NCI-H187 treated with DMSO at 0.1 percent for 48 hours (cell line): ENCODE measurements around the gene MCOLN1.

ENCODE experiments used
- DNase-seq: peaks from one replicate; lab custom pipeline; 2025; lab: John Stamatoyannopoulos, UW

MCOLN1 gene

DNA sequence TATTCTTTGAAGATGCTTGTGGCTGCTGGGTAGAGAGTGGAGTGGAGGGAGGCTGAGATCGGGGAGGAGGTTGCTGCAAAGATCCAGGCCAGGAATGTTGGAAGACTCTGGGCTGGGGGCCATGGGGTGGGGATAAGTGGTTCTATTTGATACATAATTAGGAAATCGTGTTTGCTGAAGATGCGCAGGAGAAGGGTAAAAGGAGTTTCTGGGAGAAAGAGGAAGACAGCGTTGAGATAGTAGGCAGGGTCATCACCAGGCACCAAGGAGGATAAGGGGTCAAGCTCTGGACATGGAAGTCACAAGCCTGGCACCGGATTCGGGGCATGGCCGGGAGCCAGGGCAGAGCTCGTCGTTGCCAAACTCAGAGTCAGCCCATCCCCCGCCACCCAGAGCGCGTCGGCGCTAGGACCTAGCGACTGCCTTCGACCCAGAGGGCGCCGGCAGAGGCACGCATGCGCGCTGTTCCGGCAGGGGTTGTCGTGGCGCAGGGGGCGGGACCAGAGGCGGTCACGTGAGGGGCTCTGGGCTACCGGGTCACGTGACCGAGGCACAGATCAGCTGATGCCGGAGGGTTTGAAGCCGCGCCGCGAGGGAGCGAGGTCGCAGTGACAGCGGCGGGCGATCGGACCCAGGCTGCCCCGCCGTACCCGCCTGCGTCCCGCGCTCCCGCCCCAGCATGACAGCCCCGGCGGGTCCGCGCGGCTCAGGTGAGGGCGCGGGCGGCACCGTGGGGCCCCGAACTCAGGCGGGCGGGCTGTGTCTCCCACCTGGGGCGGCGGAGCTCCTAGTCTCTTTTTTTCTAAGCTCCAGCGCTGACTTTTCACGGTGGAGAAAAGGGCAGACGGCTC, at the start of gene MCOLN1:
MCOLN1 (plus strand) TSS at position 553 of the 851 bp plus-strand sequence; CDS start at position 680, 127 bp downstream.
- peak; percentile 60 for DNase-seq

GRCh38 chr19:7475665-7476064, 46.8 kb upstream of the MCOLN1 start:
- no peak for DNase-seq

GRCh38 chr19:7476241-7476640, 46.2 kb upstream of the MCOLN1 start:
- no peak for DNase-seq

GRCh38 chr19:7476777-7477494, 45.5 kb upstream of the MCOLN1 start:
- no peak for DNase-seq

- DNase-seq: no peak
These were observed 44.7 kb upstream of the MCOLN1 start for GRCh38 chr19:7477758-7478157.

DNA sequence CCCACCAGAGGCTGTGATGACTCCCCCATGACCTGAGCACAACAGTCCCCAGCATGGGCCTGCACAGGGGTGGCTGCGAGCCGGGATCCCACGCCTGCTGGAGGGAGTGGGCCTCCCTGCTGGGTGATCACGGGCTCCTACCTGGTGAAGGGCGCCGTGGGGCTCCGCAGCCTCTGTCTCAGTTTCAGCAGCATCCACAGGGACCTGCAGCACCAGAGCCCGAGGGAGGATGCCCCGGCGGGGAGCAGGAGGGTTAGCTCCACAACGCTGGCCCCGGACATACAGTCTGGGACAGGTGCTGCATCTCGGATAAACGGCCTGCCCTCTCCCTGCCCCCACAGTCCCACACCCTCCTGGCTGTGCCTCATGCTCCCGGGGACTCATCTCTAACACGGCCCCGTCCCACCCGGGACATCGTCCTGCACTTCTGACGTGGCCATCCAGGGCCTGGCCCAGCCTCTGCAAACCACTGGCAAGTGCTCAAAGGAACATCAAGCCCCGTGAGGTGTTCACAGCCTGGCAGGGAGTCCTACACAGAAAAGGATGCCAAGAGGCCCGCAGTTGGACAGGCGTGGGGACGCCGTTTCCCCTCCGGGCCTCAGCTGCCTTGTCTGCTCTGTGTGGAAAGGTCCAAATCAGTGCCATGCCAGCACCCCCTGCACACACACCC, 44.1 kb upstream of the MCOLN1 start:
- DNase-seq: no peak

GRCh38 chr19:7478843-7479227, 43.6 kb upstream of the MCOLN1 start:
- no peak for DNase-seq

DNA sequence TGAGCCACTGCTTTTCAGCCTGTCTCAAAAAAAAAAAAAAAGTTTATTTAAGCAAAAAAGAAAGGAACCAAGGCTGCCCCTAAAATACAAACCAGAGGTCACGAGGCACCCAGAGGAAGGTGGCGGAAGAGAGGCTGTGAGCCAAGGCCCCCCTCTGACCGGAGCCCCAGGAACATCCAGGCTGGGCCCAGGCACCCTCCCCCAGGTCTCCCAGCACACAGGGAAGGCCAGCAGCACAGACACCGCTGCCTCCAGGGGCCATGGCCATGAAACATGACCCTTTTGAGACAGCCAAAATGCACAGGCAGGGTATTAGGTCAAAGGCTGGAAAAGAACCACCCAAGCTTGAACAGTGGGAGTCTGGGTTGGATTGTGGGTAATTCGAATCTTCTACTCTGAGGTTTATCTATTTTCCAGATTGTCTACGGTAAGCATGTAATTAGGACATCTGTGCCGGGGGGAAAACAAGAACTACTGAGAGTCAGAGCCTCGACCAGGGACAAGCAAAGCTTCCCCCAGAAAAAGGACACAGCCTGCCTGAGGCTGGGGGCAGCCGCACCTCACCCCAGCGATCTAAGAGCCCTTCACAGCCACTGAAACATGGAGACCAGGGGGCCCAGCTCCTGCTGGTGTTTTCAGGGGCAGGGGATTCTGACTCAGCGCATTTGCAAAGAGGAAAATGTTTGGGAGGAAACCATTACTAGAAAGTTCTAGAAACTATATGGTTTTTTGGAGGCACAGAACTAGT, 42.0 kb upstream of the MCOLN1 start:
- DNase-seq: no peak

DNA sequence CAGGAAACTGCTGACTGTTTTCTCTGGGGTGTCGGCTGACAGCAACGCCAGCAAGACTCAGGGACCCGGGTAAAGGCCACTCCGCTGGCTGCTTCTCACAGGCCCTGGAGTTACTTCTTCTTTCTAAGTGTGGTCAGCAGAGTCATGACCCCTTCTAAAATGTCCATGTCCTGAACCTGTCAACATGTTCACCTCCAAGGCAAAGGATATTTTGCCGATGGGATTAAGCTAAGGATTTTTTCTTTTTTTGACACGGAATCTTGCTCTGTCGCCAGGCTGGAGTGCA, 41.5 kb upstream of the MCOLN1 start:
- DNase-seq: no peak

- no peak for DNase-seq
These were observed 39.6 kb upstream of the MCOLN1 start for GRCh38 chr19:7482584-7483439.

GRCh38 chr19:7483720-7484201, 38.7 kb upstream of the MCOLN1 start:
- DNase-seq: no peak

DNA sequence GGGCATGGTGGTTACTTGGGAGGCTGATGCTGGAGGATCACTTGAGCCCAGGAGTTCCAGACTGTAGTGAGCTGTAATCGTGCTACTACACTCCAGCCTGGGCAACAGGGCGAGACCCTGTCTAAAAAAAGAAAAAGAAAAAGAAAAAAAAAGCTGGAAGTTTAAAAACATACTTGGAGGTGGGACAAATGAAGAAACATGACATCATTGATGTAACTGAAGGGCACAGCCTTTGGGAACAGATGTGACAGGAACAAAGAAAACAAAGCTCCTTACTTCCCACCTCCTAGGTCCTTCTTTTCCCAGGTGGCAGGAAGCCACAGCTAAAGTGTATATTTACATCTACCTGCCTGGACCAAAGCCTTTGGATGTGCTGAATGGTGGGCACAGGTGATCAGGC, 35.5 kb upstream of the MCOLN1 start:
- DNase-seq: no peak

DNA sequence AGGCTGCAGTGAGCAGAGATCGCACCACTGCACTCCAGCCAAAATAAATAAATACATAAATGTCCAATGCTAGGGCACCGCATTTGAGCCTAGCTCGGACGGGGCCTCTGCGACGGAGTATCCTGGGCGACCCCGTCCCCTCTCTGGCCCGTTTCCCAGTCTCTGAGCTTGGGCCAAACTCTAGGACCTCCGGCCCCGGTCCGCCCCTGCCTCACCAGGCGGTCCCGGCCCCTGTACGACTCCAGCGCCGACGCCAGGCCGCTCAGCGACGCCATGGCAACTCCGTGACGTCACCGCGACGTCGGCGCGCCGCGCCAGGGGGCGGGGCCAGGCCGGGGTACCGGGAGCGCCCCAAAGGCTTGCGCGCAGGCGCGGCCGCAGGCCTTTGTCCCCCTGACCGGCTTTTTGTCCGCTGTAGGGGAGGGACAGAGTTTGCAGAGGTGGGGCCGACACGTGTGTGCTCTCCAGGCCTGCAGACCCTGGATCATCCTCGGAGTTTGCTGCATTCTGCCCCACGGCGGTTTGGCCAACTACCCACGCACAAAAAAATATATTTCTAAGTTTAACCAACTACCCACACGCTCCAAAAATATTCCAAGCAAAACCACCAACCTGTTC, 33.6 kb upstream of the MCOLN1 start, which contains the start of gene PEX11G:
PEX11G (minus strand) TSS at position 300 of the 618 bp plus-strand sequence; CDS start at position 275, 25 bp downstream.
- DNase-seq: no peak

GRCh38 chr19:7489609-7490044, 32.8 kb upstream of the MCOLN1 start:
- DNase-seq: no peak

- no peak for DNase-seq
These were observed 30.3 kb upstream of the MCOLN1 start for GRCh38 chr19:7492142-7492541.

DNA sequence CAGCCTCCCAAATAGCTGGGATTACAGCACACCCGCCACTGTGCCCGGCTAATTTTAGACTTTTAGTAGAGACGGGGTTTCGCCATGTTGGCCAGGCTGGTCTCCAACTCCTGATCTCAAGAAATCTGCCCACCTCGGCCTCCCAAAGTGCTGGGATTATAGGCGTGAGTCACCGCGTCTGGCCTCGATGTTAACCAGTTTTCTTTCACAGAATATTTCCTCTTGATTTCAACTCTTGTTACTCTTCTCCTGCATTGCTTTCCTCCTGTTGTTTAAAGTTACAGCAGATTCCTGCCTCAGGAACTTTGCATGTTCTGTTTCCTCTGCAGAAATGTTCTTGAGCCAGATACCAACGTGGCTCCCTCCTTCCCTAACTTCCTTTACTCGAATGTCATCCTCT, 29.9 kb upstream of the MCOLN1 start:
- DNase-seq: no peak

DNA sequence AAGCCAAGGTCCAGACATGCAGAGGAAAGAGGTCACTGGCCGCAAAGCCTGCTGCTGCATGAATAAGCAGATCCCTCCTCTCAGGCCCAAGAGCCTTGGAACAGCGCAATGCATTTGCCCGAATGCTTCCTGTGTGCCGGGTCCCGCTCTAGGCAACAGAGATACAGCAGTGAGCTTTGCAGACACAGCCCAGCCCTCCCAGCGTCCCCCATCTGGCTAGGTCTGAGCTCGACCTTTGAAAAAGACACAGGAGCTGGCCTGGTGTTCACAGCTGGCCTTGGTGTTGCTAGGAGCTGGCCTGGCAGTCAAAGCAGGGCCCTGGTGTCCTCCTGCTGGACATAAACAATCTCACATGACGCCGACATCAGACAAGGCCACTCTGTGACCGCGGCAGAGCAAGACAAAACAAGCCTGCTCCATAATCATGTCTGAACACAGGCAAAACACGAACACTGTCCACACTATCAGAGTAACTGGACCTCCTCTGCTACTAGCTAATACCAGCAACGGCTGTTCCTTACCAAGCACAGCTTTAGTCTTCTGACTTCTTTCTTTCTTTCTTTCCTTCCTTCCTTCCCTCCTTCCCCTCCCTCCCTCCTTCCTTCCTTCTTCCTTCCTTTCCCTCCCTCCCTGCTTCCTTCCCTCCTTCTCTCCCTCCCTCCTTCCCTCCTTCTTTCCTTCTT, 27.9 kb upstream of the MCOLN1 start:
- DNase-seq: no peak

- DNase-seq: no peak
These were observed 25.1 kb upstream of the MCOLN1 start for GRCh38 chr19:7497292-7497691.

DNA sequence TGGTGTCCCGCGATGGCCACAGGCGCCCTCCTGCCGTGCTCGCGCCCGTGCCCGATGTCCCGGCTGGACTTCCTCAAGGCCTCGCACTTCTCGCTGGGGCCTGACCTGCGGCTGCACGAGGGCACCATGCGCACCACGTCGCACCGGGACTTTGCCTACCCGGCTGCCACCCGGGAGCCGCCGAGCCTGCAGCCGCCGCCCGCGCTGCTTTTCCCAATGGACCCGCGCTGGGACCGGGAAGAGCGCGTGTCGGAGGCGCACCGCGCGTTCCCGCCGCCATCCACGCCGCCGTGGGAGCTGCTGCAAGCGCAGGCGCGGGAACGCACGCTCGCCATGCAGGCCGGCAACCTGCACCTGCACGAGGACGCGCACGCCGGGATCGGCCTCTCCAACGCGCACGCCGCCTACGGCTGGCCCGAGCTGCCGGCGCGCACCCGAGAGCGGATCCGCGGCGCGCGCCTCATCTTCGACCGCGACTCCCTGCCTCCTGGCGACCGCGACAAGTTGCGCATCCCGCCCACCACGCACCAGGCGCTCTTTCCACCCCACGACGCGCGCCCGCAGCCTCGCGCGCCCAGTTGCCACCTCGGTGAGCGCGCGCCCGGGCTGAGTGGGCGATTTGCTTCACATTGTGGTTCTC, 21.5 kb upstream of the MCOLN1 start:
- DNase-seq: no peak
